ENCODE data around the gene LRRC8D. TPM values are rescaled to one million over a fixed set of nuclear protein-coding genes. Genes with fewer than 3 reads are reported as not detected.

The LRRC8D gene
- total and polyA plus RNA-seq, 4 donors: 7.1 to 17.4 (median 14.4) TPM

GRCh38 chr1:89949991-89950624, 129.3 kb downstream of the LRRC8D start (continued):
- TF ChIP-seq ZBTB33 (IDR thresholded peaks at IDR 0.05) (peak; percentile 29), JUND (IDR thresholded peaks at IDR 0.05) (no peak), FOXA2 (IDR thresholded peaks at IDR 0.05) (no peak)

GRCh38 chr1:89950703-89951102, 129.9 kb downstream of the LRRC8D start:
- Histone ChIP-seq H3K4me3 (ENCODE audit: low read depth in 1 of 3, low read length in 3 of 3) (no peak overlapping the region), H3K9ac (ENCODE audit: low read depth in 1 of 2, low read length in 2 of 2) (no peak overlapping the region), H3K9me3 (ENCODE audit: control insufficient read depth in 4 of 4, low read length in 3 of 4) (no peaks in the 10 kb centered on the region), H3K36me3 (ENCODE audit: control insufficient read depth in 4 of 4, insufficient read depth in 3 of 4, low read depth in 1 of 4, low read length in 3 of 4) (no peaks in the 10 kb centered on the region), H3K27me3 (ENCODE audit: control insufficient read depth in 4 of 4, insufficient read depth in 4 of 4, low read length in 3 of 4) (no peaks in the 10 kb centered on the region), H3K27ac (ENCODE audit: low read depth in 1 of 2, low read length in 2 of 2) (no peak overlapping the region), H3K4me1 (ENCODE audit: control insufficient read depth in 4 of 4, insufficient read depth in 4 of 4, low read length in 3 of 4) (peaks cover 5 to 16% (median 11%) of the 10 kb centered on the region in 4 donors)
- WGBS: 64% methylated on average over 2 of the region's 2 CpGs
- DNase-seq (ENCODE audit: low spot score): no peak
- TF ChIP-seq HNF4G (IDR thresholded peaks at IDR 0.05) (no peak), SP1 (IDR thresholded peaks at IDR 0.05) (no peak), MAX (IDR thresholded peaks at IDR 0.05) (no peak), FOXA1 (IDR thresholded peaks at IDR 0.05) (no peak), FOXA2 (IDR thresholded peaks at IDR 0.05) (no peak), HNF4A (conservative IDR thresholded peaks at IDR 0.05) (no peak), EGR1 (IDR thresholded peaks at IDR 0.05; ENCODE audit: low read depth in 2 of 2) (no peak), RAD21 (IDR thresholded peaks at IDR 0.05) (no peak), JUND (IDR thresholded peaks at IDR 0.05) (no peak), REST (IDR thresholded peaks at IDR 0.05) (no peak), ZBTB33 (IDR thresholded peaks at IDR 0.05) (no peak), GABPA (IDR thresholded peaks at IDR 0.05 in 1 of 2, conservative IDR thresholded peaks at IDR 0.05 in 1 of 2) (no peak), YY1 (IDR thresholded peaks at IDR 0.05) (no peak), NR2F2 (IDR thresholded peaks at IDR 0.05) (no peak), RXRA (IDR thresholded peaks at IDR 0.05) (no peak)

Measured in liver (tissue), 9 donors.